GM12878 (cell line): ENCODE results near the gene MYMK. TPM values are rescaled to one million over a fixed set of nuclear protein-coding genes. Genes with fewer than 3 reads are reported as not detected.

ENCODE experiments used
- ATAC-seq: fragments of 200-7000 bp; cut with Tn5 transposase; 3 replicates; pipeline ENCODE4 v1.9.1; 2020; ENCODE audit warnings: mild to moderate bottlenecking, moderate library complexity
- BruUV-seq: library from RNA; stranded (reverse); fragments of 400-500 nt; replicated peaks from 2 replicates; lab custom pipeline; 2021; lab: Mats Ljungman, UMichigan
- CTCF ChIA-PET: fragments of 300-600 bp; sonication (Branson Sonifier 250); formaldehyde crosslinking; extraction: SDS; loops from one replicate; lab custom pipeline; 2021; ENCODE audit warnings: inconsistent platforms; lab: Yijun Ruan, JAX
- POLR2A ChIA-PET: fragments of 350-600 bp; formaldehyde crosslinking; extraction: SDS; loops from one replicate; lab custom pipeline; 2021; ENCODE audit warnings: inconsistent platforms; lab: Charles Lee
- RAD21 ChIA-PET: fragments of 300-600 bp; sonication (Branson Sonifier 250); formaldehyde crosslinking; loops from one replicate; lab custom pipeline; 2023; ENCODE audit warnings: antibody characterized with exemption; ENCODE audit not compliant: unreplicated experiment; lab: Charles Lee
- SMC1A ChIA-PET: fragments of 300-600 bp; sonication (Branson Sonifier 250); formaldehyde crosslinking; loops from one replicate; lab custom pipeline; 2023; ENCODE audit not compliant: unreplicated experiment, uncharacterized antibody; lab: Charles Lee
- DNase-seq: peaks from one replicate; pipeline ENCODE4 v3.0.0-alpha.2; 2011; ENCODE audit warnings: low read depth, low spot score
- FAIRE-seq: peaks from 3 replicates; lab custom pipeline; 2011; peaks lifted over from hg19 to GRCh38; lab: Jason Lieb, UNC
- H2AFZ ChIP-seq: 2 replicates; pipeline ENCODE4 v1.6.0; 2011; ENCODE audit warnings: low read depth, low read length, control low read depth; ENCODE audit not compliant: control insufficient read depth
- H3K27ac ChIP-seq: 2 replicates; pipeline ENCODE4 v1.5.1; 2011; ENCODE audit warnings: control low read depth; ENCODE audit not compliant: control insufficient read depth, insufficient read depth
- H3K27me3 ChIP-seq, 2 experiments: replicated peaks in 1 of 2; 2 replicates each; pipeline versions ENCODE4 v1.6.0 to v1.6.1; 2011; ENCODE audit warnings: low read length in 1 of 2; ENCODE audit not compliant: control insufficient read depth in 2 of 2, insufficient read depth in 2 of 2
- H3K36me3 ChIP-seq, 2 experiments: 2 replicates each; pipeline ENCODE4 v1.5.1; 2011; ENCODE audit warnings: low read length in 1 of 2; ENCODE audit not compliant: control insufficient read depth in 2 of 2, insufficient read depth in 2 of 2
- H3K4me1 ChIP-seq: 2 replicates; pipeline ENCODE4 v1.6.1; 2011; ENCODE audit warnings: mild to moderate bottlenecking, low read length, moderate library complexity, mixed read lengths; ENCODE audit not compliant: control insufficient read depth, insufficient read depth
- H3K4me2 ChIP-seq: 2 replicates; pipeline ENCODE4 v1.6.0; 2011; ENCODE audit warnings: control low read depth; ENCODE audit not compliant: control insufficient read depth, insufficient read depth
- H3K4me3 ChIP-seq: fragments of 200-600 bp; sonication (generic); 2 replicates; pipeline ENCODE4 v1.5.1; 2016
- H3K79me2 ChIP-seq: 2 replicates; pipeline ENCODE4 v1.6.0; 2011; ENCODE audit warnings: low read length; ENCODE audit not compliant: control insufficient read depth, insufficient read depth
- H3K9ac ChIP-seq: 2 replicates; pipeline ENCODE4 v1.8.0; 2011; ENCODE audit warnings: low read length, control low read depth, mixed read lengths; ENCODE audit not compliant: control insufficient read depth, insufficient read depth
- H3K9me3 ChIP-seq: replicated peaks from 3 replicates; pipeline ENCODE4 v1.5.1; 2011; ENCODE audit warnings: mild to moderate bottlenecking, low read length; ENCODE audit not compliant: control insufficient read depth, insufficient read depth
- H4K20me1 ChIP-seq: 2 replicates; pipeline ENCODE4 v1.6.0; 2011; ENCODE audit not compliant: control insufficient read depth, insufficient read depth
- ASH2L ChIP-seq: fragments of 300-600, 200-600 bp; sonication (generic); IDR thresholded peaks from 2 replicates; pipeline ENCODE4 v1.6.1; 2017; ENCODE audit warnings: low read depth, mild to moderate bottlenecking, borderline replicate concordance
- ATF3 ChIP-seq: IDR thresholded peaks from 2 replicates; pipeline ENCODE4 v1.6.1; 2011; ENCODE audit warnings: low read depth, mild to moderate bottlenecking, low read length, moderate library complexity, borderline replicate concordance; ENCODE audit errors: extremely low read depth
- CREB1 ChIP-seq: IDR thresholded peaks from 2 replicates; pipeline ENCODE4 v1.6.1; 2012; ENCODE audit warnings: low read depth, mild to moderate bottlenecking, inconsistent platforms
- E2F8 ChIP-seq: fragments of 450-650 bp; IDR thresholded peaks from 2 replicates; pipeline ENCODE4 v1.6.1; 2018; ENCODE audit warnings: mild to moderate bottlenecking, low read depth, moderate library complexity; ENCODE audit not compliant: partially characterized antibody
- GATAD2B ChIP-seq: fragments of 450-650 bp; conservative IDR thresholded peaks from 2 replicates; pipeline ENCODE4 v1.6.1; 2017; ENCODE audit warnings: low read depth, mild to moderate bottlenecking, moderate library complexity
- HDAC2 ChIP-seq: fragments of 200-600 bp; sonication (generic); IDR thresholded peaks from 2 replicates; pipeline ENCODE4 v1.6.1; 2017
- JUNB ChIP-seq: IDR thresholded peaks from 2 replicates; pipeline ENCODE4 v1.6.1; 2016; ENCODE audit warnings: antibody characterized with exemption, mild to moderate bottlenecking
- NKRF ChIP-seq: fragments of 450-650 bp; conservative IDR thresholded peaks from 2 replicates; pipeline ENCODE4 v1.6.1; 2017; ENCODE audit warnings: mild to moderate bottlenecking, moderate library complexity
- PAX8 ChIP-seq: fragments of 450-650 bp; IDR thresholded peaks from 2 replicates; pipeline ENCODE4 v1.6.1; 2017; ENCODE audit warnings: mild to moderate bottlenecking, moderate library complexity
- PML ChIP-seq: IDR thresholded peaks from 2 replicates; pipeline ENCODE4 v1.6.1; 2012; ENCODE audit warnings: low read length, inconsistent platforms
- RB1 ChIP-seq: fragments of 450-650 bp; formaldehyde crosslinking; IDR thresholded peaks from 2 replicates; pipeline ENCODE4 v1.6.1; 2017; ENCODE audit warnings: mild to moderate bottlenecking, borderline replicate concordance
- RCOR1 ChIP-seq: conservative IDR thresholded peaks from 2 replicates; pipeline ENCODE4 v1.6.1; 2012; ENCODE audit warnings: low read depth, low read length, improper control_type of control experiment
- STAT1 ChIP-seq: fragments of 450-650 bp; conservative IDR thresholded peaks from 2 replicates; pipeline ENCODE4 v1.6.1; 2014; ENCODE audit warnings: antibody characterized with exemption, mild to moderate bottlenecking
- STAT3 ChIP-seq: IDR thresholded peaks from 2 replicates; pipeline ENCODE4 v1.6.1; 2011; ENCODE audit warnings: low read depth, low read length, improper control_type of control experiment
- SUPT20H ChIP-seq: IDR thresholded peaks from 2 replicates; pipeline ENCODE4 v1.6.1; 2011; ENCODE audit warnings: low read depth, mild to moderate bottlenecking, low read length, moderate library complexity, borderline replicate concordance; ENCODE audit not compliant: control insufficient read depth
- TBL1XR1 ChIP-seq: IDR thresholded peaks from 2 replicates; pipeline ENCODE4 v1.6.1; 2012; ENCODE audit warnings: low read depth, low read length, improper control_type of control experiment
- ZNF622 ChIP-seq: fragments of 450-650 bp; IDR thresholded peaks from 2 replicates; pipeline ENCODE4 v1.6.1; 2017; ENCODE audit warnings: mild to moderate bottlenecking, inconsistent platforms
- ZZZ3 ChIP-seq: IDR thresholded peaks from 2 replicates; pipeline ENCODE4 v1.6.1; 2011; ENCODE audit warnings: low read depth; ENCODE audit not compliant: control insufficient read depth, insufficient read length
- WGBS: methylation state at CpG from one replicate; pipeline ENCODE4 v1.1.6; 2016; ENCODE audit warnings: low lambda C conversion rate; ENCODE audit not compliant: insufficient replicate concordance, insufficient coverage; ENCODE audit errors: missing lambda C conversion rate; 5-methylcytosine and 5-hydroxymethylcytosine counted together
- in situ Hi-C: fragments of 300-500 bp; cut with MboI; formaldehyde crosslinking; loops from 9 replicates; pipeline ENCODE4 v1.14.3; 2018; ENCODE audit warnings: mixed read lengths
- intact Hi-C: fragments of 100-400 bp; cut with micrococcal nuclease; formaldehyde crosslinking; loops from one replicate; pipeline ENCODE4 v1.14.2; 2022; ENCODE audit not compliant: unreplicated experiment
- polyA plus RNA-seq, 11 experiments: library from polyadenylated mRNA; depleted of rRNA in 4 of 11; unstranded in 6 of 11; stranded (reverse) in 5 of 11; fragments of >200 nt; fragmentation: Nextera tagmentation in 4 of 11; fragmentation: Illumina TruSeq in 1 of 11; extraction: Ambion mirVana in 4 of 11; extraction: Trizol in 1 of 11; gene quantifications; 1 replicate in 1 of 11; 2 replicates in 10 of 11; pipeline versions ENCODE4 v1.2.1 to v1.2.3, GENCODE V29; 2011 to 2016; ENCODE audit warnings: inconsistent platforms in 2 of 11, missing spikeins in 2 of 11, low read depth in 1 of 11
- total RNA-seq, 4 experiments: library from RNA; depleted of rRNA in 3 of 4; stranded (reverse); fragments of >200 nt in 3 of 4; fragmentation: Illumina TruSeq in 1 of 4; extraction: Trizol in 1 of 4; gene quantifications; 2 replicates each; pipeline versions ENCODE4 v1.2.1 to v1.2.3, GENCODE V29; 2013 to 2021

The MYMK gene
- total and polyA plus RNA-seq, 10 of the 15 experiments (the other 5 are each of a cell fraction or from before 2014, with no cell fraction given) = not detected

- Histone ChIP-seq H3K36me3 (peaks cover 9 to 11% of the 10 kb centered on the region in 2 experiments; a peak in 3 of 4 replicates), H3K9ac (peak within 1 kb of the TSS; percentile 74), H3K4me2 (peak within 1 kb of the TSS; percentile 74), H3K27ac (peak within 1 kb of the TSS; percentile 83), H3K9me3 (no peaks in the 10 kb centered on the region; the same call in 2 of the 3 replicates), H3K4me3 (peak within 1 kb of the TSS; percentile 94), H3K27me3 (no peaks in the 10 kb centered on the region), H4K20me1 (peaks cover 3% of the 10 kb centered on the region; the same call in 1 of the 2 replicates), H2AFZ (peak within 1 kb of the TSS; percentile 64), H3K79me2 (peaks cover 30% of the 10 kb centered on the region), H3K4me1 (peaks cover 15% of the 10 kb centered on the region)
- CTCF ChIA-PET = interaction anchor here (0.8 to 3.5 kb wide), 7 partner anchors 19 to 124 kb away, joined by 3 to 17 read pairs (median 3); partner anchors contain the start of gene CACFD1
- DNase-seq = no peak
- in situ Hi-C loops (no loop called here), intact Hi-C loops (loop anchor here (1.0 to 5.0 kb wide), 3 partner anchors 19 to 132 kb away; partner anchors contain the start of genes MED22, REXO4 and RPL7A)
- no TSS peak for BruUV-seq
- peak; percentile 75 for FAIRE-seq
- WGBS = 1% methylated on average over 77 of the region's 84 CpGs
- POLR2A ChIA-PET = interaction anchor here (0.6 to 4.0 kb wide), 7 partner anchors 11 to 364 kb away, joined by 3 to 27 read pairs (median 4); partner anchors contain the start of genes ADAMTS13, CACFD1 and REXO4
- RAD21 ChIA-PET = interaction anchor here (1.1 to 3.1 kb wide), 5 partner anchors 19 to 335 kb away, joined by 3 to 20 read pairs (median 4); partner anchors contain the start of genes ADAMTS13 and CACFD1
- ATAC-seq = peak; percentile 97
- SMC1A ChIA-PET = interaction anchor here (1.0 to 1.9 kb wide), 3 partner anchors 8 to 19 kb away, joined by 3 to 9 read pairs (median 3); partner anchors contain the start of gene CACFD1
- TF ChIP-seq RB1 = no peak
- no peak for TF ChIP-seq JUNB
- TF ChIP-seq PML = no peak
- TF ChIP-seq RCOR1 = no peak
- no peak for TF ChIP-seq ZNF622
- TF ChIP-seq TBL1XR1 = no peak
- 0 out of 2 replicates have a peak, but pooled peaks have one; percentile 34 for TF ChIP-seq HDAC2
- no peak for TF ChIP-seq SUPT20H
- peak; percentile 71; the same call in 1 of the 2 replicates for TF ChIP-seq NKRF
- TF ChIP-seq ATF3 = no peak
- no peak for TF ChIP-seq STAT1
- no peak for TF ChIP-seq ASH2L
- TF ChIP-seq ZZZ3 = no peak
- peak; percentile 84 for TF ChIP-seq GATAD2B
- no peak for TF ChIP-seq STAT3
- TF ChIP-seq CREB1 = 0 out of 2 replicates have a peak, but pooled peaks have one; percentile 32
- no peak for TF ChIP-seq E2F8
- no peak for TF ChIP-seq PAX8
Observed at GRCh38 chr9:133478851-133479711, 45.7 kb downstream of the MYMK start, which contains the start of gene SLC2A6. Gene SLC2A6, minus strand, starts transcription at chr9:133479099. Its CDS starts 40 bp downstream, at chr9:133479059.
